Liver (tissue), 9 donors: ENCODE data around the gene PCBP4. TPM values are rescaled to one million over a fixed set of nuclear protein-coding genes. Genes with fewer than 3 reads are reported as not detected.

Experiments used
- DNase-seq: peaks from one replicate; pipeline ENCODE4 v3.0.0-alpha.2; 2017; ENCODE audit warnings: low spot score
- H3K27ac ChIP-seq, 2 donors: one replicate each; pipeline ENCODE4 v1.7.0; 2013; ENCODE audit warnings: inconsistent platforms in 2 of 2, low read length in 2 of 2, control low read depth in 1 of 2, low read depth in 1 of 2, mild to moderate bottlenecking in 1 of 2
- H3K27me3 ChIP-seq, 4 donors: one replicate each; pipeline versions ENCODE4 v1.6.1 to v1.7.0; 2013; ENCODE audit warnings: low read length in 3 of 4, inconsistent platforms in 1 of 4, mild to moderate bottlenecking in 1 of 4, moderate library complexity in 1 of 4; ENCODE audit not compliant: control insufficient read depth in 4 of 4, insufficient read depth in 4 of 4
- H3K36me3 ChIP-seq, 4 donors: one replicate each; pipeline versions ENCODE4 v1.6.1 to v1.7.0; 2013; ENCODE audit warnings: low read length in 3 of 4, mild to moderate bottlenecking in 3 of 4, low read depth in 1 of 4, moderate library complexity in 1 of 4; ENCODE audit not compliant: control insufficient read depth in 4 of 4, insufficient read depth in 3 of 4
- H3K4me1 ChIP-seq, 4 donors: one replicate each; pipeline versions ENCODE4 v1.6.1 to v1.7.0; 2013; ENCODE audit warnings: low read length in 3 of 4, mild to moderate bottlenecking in 3 of 4, moderate library complexity in 1 of 4; ENCODE audit not compliant: control insufficient read depth in 4 of 4, insufficient read depth in 4 of 4
- H3K4me3 ChIP-seq, 3 donors: one replicate each; pipeline versions ENCODE4 v1.6.1 to v1.7.0; 2013; ENCODE audit warnings: low read length in 3 of 3, control low read depth in 1 of 3, low read depth in 1 of 3, mild to moderate bottlenecking in 1 of 3
- H3K9ac ChIP-seq, 2 donors: one replicate each; pipeline ENCODE4 v1.7.0; 2013; ENCODE audit warnings: low read length in 2 of 2, mild to moderate bottlenecking in 2 of 2, moderate library complexity in 2 of 2, control low read depth in 1 of 2, low read depth in 1 of 2
- H3K9me3 ChIP-seq, 4 donors: one replicate each; pipeline versions ENCODE4 v1.6.1 to v1.7.0; 2013; ENCODE audit warnings: low read length in 3 of 4; ENCODE audit not compliant: control insufficient read depth in 4 of 4
- ATF3 ChIP-seq: IDR thresholded peaks from 2 replicates; pipeline ENCODE4 v1.6.1; 2016; ENCODE audit warnings: antibody characterized with exemption
- CTCF ChIP-seq: fragments of 150-350 bp; IDR thresholded peaks from 2 replicates; pipeline ENCODE4 v1.5.1; 2017; ENCODE audit warnings: improper control_type of control experiment, low read depth, low read length; ENCODE audit not compliant: missing input control
- EGR1 ChIP-seq, 2 donors: IDR thresholded peaks; 2 replicates each; pipeline ENCODE4 v1.6.1; 2016 to 2018; ENCODE audit warnings: antibody characterized with exemption in 2 of 2, low read depth in 2 of 2
- FOXA1 ChIP-seq: IDR thresholded peaks from 2 replicates; pipeline ENCODE4 v1.6.1; 2016; ENCODE audit warnings: antibody characterized with exemption
- FOXA2 ChIP-seq: IDR thresholded peaks from 2 replicates; pipeline ENCODE4 v1.6.1; 2016; ENCODE audit warnings: antibody characterized with exemption
- GABPA ChIP-seq, 2 donors: IDR thresholded peaks in 1 of 2; conservative IDR thresholded peaks in 1 of 2; 2 replicates each; pipeline ENCODE4 v1.6.1; 2016; ENCODE audit warnings: antibody characterized with exemption in 2 of 2, mild to moderate bottlenecking in 1 of 2, moderate library complexity in 1 of 2
- HNF4A ChIP-seq, 2 donors: conservative IDR thresholded peaks; 2 replicates each; pipeline ENCODE4 v1.6.1; 2016; ENCODE audit warnings: antibody characterized with exemption in 2 of 2, mild to moderate bottlenecking in 2 of 2
- HNF4G ChIP-seq: IDR thresholded peaks from 2 replicates; pipeline ENCODE4 v1.6.1; 2016; ENCODE audit warnings: antibody characterized with exemption
- JUND ChIP-seq, 2 donors: IDR thresholded peaks; 2 replicates each; pipeline ENCODE4 v1.6.1; 2016; ENCODE audit warnings: antibody characterized with exemption in 2 of 2
- MAX ChIP-seq: IDR thresholded peaks from 2 replicates; pipeline ENCODE4 v1.6.1; 2016; ENCODE audit warnings: antibody characterized with exemption
- NR2F2 ChIP-seq: IDR thresholded peaks from 2 replicates; pipeline ENCODE4 v1.6.1; 2016; ENCODE audit warnings: antibody characterized with exemption
- RAD21 ChIP-seq, 2 donors: IDR thresholded peaks; 2 replicates each; pipeline ENCODE4 v1.6.1; 2016; ENCODE audit warnings: antibody characterized with exemption in 2 of 2, mild to moderate bottlenecking in 2 of 2
- REST ChIP-seq: IDR thresholded peaks from 2 replicates; pipeline ENCODE4 v1.6.1; 2016; ENCODE audit warnings: antibody characterized with exemption, mild to moderate bottlenecking
- RXRA ChIP-seq, 2 donors: IDR thresholded peaks; 2 replicates each; pipeline ENCODE4 v1.6.1; 2017 to 2018; ENCODE audit warnings: antibody characterized with exemption in 2 of 2, mild to moderate bottlenecking in 1 of 2
- SP1 ChIP-seq: IDR thresholded peaks from 2 replicates; pipeline ENCODE4 v1.6.1; 2018; ENCODE audit warnings: antibody characterized with exemption, mild to moderate bottlenecking
- TAF1 ChIP-seq: conservative IDR thresholded peaks from 2 replicates; pipeline ENCODE4 v1.6.1; 2016; ENCODE audit warnings: antibody characterized with exemption, mild to moderate bottlenecking
- YY1 ChIP-seq: IDR thresholded peaks from 2 replicates; pipeline ENCODE4 v1.6.1; 2016; ENCODE audit warnings: antibody characterized with exemption, mild to moderate bottlenecking
- ZBTB33 ChIP-seq: IDR thresholded peaks from 2 replicates; pipeline ENCODE4 v1.6.1; 2016; ENCODE audit warnings: antibody characterized with exemption
- WGBS: extraction: QIAGEN DNeasy Blood & Tissue Kit; methylation state at CpG from one replicate; pipeline ENCODE4 v1.1.7; 2013; 5-methylcytosine and 5-hydroxymethylcytosine counted together
- polyA plus RNA-seq, 2 donors: library from polyadenylated mRNA; stranded (reverse) in 1 of 2; unstranded in 1 of 2; fragments of 200-250 nt in 1 of 2; fragments of >200 nt in 1 of 2; fragmentation: Nextera tagmentation in 1 of 2; extraction: Ambion mirVana in 1 of 2; gene quantifications; one replicate each; pipeline versions ENCODE4 v1.2.1 to v1.2.3, GENCODE V29; 2013 to 2015
- total RNA-seq, 2 donors: library from RNA; depleted of rRNA; stranded (reverse); fragments of >200 nt; gene quantifications; one replicate each; pipeline ENCODE4 v1.2.3, GENCODE V29; 2014
- donor health status: healthy.
- donor health status: healthy.
- donor health status: healthy.
- donor health status: healthy.
- donor health status: healthy.

Gene PCBP4
- total and polyA plus RNA-seq, 4 donors = 2.7 to 7.9 (median 4.5) TPM

GRCh38 chr3:51954713-51955112 lies 12.5 kb downstream of the PCBP4 start:
- Histone ChIP-seq H3K9me3 (no peaks in the 10 kb centered on the region), H3K27me3 (no peaks in the 10 kb centered on the region), H3K9ac (no peak overlapping the region), H3K4me3 (no peak overlapping the region), H3K4me1 (peaks cover 11 to 34% (median 19%) of the 10 kb centered on the region in 4 donors), H3K36me3 (peaks cover 0 to 2% (median 0%) of the 10 kb centered on the region in 4 donors), H3K27ac (no peak overlapping the region)
- 69% methylated on average over 1 of the region's 1 CpG for WGBS
- no peak for TF ChIP-seq SP1
- TF ChIP-seq MAX = no peak
- TF ChIP-seq GABPA (IDR thresholded peaks at IDR 0.05 in 1 of 2, conservative IDR thresholded peaks at IDR 0.05 in 1 of 2) = no peak
- TF ChIP-seq ATF3 = no peak
- TF ChIP-seq JUND (IDR thresholded peaks at IDR 0.05) = no peak
- no peak for TF ChIP-seq EGR1 (IDR thresholded peaks at IDR 0.05; ENCODE audit: low read depth in 2 of 2)
- DNase-seq = no peak

GRCh38 chr3:51954105-51954504 lies 13.1 kb downstream of the PCBP4 start:
- no peak for TF ChIP-seq EGR1 (IDR thresholded peaks at IDR 0.05; ENCODE audit: low read depth in 2 of 2)
- no peak for TF ChIP-seq FOXA2
- no peak for TF ChIP-seq JUND (IDR thresholded peaks at IDR 0.05)
- no peak for TF ChIP-seq HNF4A (conservative IDR thresholded peaks at IDR 0.05)
- TF ChIP-seq SP1 = no peak
- TF ChIP-seq NR2F2 = no peak
- TF ChIP-seq FOXA1 = no peak
- TF ChIP-seq REST = no peak
- no peak for TF ChIP-seq RXRA (IDR thresholded peaks at IDR 0.05)
- no peak for TF ChIP-seq ATF3
- no peak for TF ChIP-seq HNF4G
- TF ChIP-seq CTCF = no peak
- no peak for TF ChIP-seq TAF1
- no peak for TF ChIP-seq RAD21 (IDR thresholded peaks at IDR 0.05)
- TF ChIP-seq GABPA (IDR thresholded peaks at IDR 0.05 in 1 of 2, conservative IDR thresholded peaks at IDR 0.05 in 1 of 2) = no peak
- TF ChIP-seq YY1 = no peak
- no peak for TF ChIP-seq MAX
- TF ChIP-seq ZBTB33 = no peak
- no peak overlapping the region for H3K9ac ChIP-seq
- no peak for DNase-seq
- 80% methylated on average over 6 of the region's 6 CpGs for WGBS
- H3K27me3 ChIP-seq = no peaks in the 10 kb centered on the region
- peaks cover 6 to 28% (median 15%) of the 10 kb centered on the region in 4 donors for H3K4me1 ChIP-seq
- no peak overlapping the region for H3K4me3 ChIP-seq
- H3K27ac ChIP-seq = no peak overlapping the region
- no peaks in the 10 kb centered on the region for H3K9me3 ChIP-seq
- peaks cover 0 to 6% (median 2%) of the 10 kb centered on the region in 4 donors for H3K36me3 ChIP-seq
